Colonic mucosa (tissue), 4 donors: ENCODE data around the gene CBX5. TPM values are rescaled to one million over a fixed set of nuclear protein-coding genes. Genes with fewer than 3 reads are reported as not detected.
"Not testable (repeated sequence)": the region's sequence is repeated elsewhere in the genome, so short reads cannot be mapped to it uniquely, and the experiment has no call there.

ENCODE experiments used
- DNase-seq: peaks from one replicate; pipeline ENCODE4 v3.0.0-alpha.2; 2020
- H3K27ac ChIP-seq: fragments of 200-600 bp; one replicate; pipeline ENCODE4 v1.8.0; 2021
- H3K27me3 ChIP-seq: fragments of 200-600 bp; one replicate; pipeline ENCODE4 v1.8.0; 2021
- H3K36me3 ChIP-seq: fragments of 200-600 bp; one replicate; pipeline ENCODE4 v1.8.0; 2021
- H3K4me1 ChIP-seq: fragments of 200-600 bp; one replicate; pipeline ENCODE4 v1.8.0; 2021; ENCODE audit warnings: mild to moderate bottlenecking
- H3K4me3 ChIP-seq: fragments of 200-600 bp; one replicate; pipeline ENCODE4 v1.8.0; 2021
- H3K9ac ChIP-seq, 2 donors: one replicate each; pipeline ENCODE4 v1.7.0; 2013; ENCODE audit warnings: control low read depth in 2 of 2, low read depth in 2 of 2, low read length in 2 of 2
- H3K9me3 ChIP-seq: fragments of 200-600 bp; one replicate; pipeline ENCODE4 v1.8.0; 2021
- intact Hi-C: fragments of 100-400 bp; cut with DNase I; formaldehyde crosslinking; loops from one replicate; pipeline ENCODE4 v1.14.1; 2022
- total RNA-seq, 2 donors: library from RNA; stranded (reverse); fragmentation: NEBNext Ultra II Directional in 1 of 2; extraction: Animal tissue kit (Norgen Biotek cat#: 25700) in 1 of 2; gene quantifications; one replicate each; pipeline ENCODE4 v1.2.1, GENCODE V29; 2021
- TF ChIP-seq, protein P1 (sequence below): fragments of 200-600 bp; IDR thresholded peaks from one replicate; pipeline ENCODE4 v1.8.0; 2022; ENCODE audit warnings: antibody characterized with exemption, mild to moderate bottlenecking
- donor health status: healthy.
- donor health status: DM: no; HTN: no; CAD: no.
- donor health status: DM: no; HTN: no; CAD: no.

Gene CBX5
- total RNA-seq, 2 donors from 2014 or later: 49.3 to 77.5 TPM

DNA sequence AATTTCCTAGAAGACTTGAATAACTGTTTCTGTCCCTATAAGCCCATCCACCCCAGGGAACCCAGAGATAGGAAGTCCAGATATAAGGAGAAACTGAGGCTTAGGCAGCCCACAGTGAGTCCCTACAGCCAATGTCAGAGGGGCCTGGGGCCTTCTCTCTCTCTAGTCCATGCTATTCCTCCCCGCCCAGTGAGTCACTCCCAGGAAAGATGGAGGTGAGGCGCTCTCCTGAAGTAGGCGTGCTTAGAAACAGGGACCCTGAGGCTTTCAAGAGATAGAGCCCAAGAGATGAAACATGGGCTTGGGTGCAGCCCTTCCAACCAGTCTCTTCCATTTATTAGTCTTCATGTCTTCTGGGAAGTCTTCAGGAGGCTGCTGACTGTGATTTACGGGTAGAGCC lies 88.8 kb downstream of the CBX5 start:
- H3K9ac ChIP-seq: no peak overlapping the region
- TF ChIP-seq, protein P1, sequence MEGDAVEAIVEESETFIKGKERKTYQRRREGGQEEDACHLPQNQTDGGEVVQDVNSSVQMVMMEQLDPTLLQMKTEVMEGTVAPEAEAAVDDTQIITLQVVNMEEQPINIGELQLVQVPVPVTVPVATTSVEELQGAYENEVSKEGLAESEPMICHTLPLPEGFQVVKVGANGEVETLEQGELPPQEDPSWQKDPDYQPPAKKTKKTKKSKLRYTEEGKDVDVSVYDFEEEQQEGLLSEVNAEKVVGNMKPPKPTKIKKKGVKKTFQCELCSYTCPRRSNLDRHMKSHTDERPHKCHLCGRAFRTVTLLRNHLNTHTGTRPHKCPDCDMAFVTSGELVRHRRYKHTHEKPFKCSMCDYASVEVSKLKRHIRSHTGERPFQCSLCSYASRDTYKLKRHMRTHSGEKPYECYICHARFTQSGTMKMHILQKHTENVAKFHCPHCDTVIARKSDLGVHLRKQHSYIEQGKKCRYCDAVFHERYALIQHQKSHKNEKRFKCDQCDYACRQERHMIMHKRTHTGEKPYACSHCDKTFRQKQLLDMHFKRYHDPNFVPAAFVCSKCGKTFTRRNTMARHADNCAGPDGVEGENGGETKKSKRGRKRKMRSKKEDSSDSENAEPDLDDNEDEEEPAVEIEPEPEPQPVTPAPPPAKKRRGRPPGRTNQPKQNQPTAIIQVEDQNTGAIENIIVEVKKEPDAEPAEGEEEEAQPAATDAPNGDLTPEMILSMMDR: no peak

DNA sequence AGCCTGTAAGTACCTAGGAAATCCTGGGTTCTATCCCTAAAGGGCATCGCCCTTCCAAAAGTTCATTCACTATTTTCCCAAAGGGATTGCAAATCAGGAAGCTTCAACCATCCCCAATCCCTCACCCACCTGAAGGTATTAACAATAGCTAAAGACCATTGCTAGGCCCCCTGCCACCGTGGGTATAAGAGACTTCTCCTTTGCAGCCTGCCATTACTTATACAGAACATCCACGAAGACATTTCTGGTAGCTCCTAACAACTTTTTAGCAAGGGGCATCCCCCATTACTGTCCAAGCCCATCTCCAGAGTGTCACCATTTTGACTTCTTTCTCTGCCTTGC lies 90.8 kb downstream of the CBX5 start:
- no peak overlapping the region for H3K4me3 ChIP-seq
- TF ChIP-seq, protein P1: no peak
- intact Hi-C loops: no loop called here
- no peak overlapping the region for H3K27ac ChIP-seq
- H3K4me1 ChIP-seq: peaks cover 4% of the 10 kb centered on the region
- H3K27me3 ChIP-seq: peaks cover 23% of the 10 kb centered on the region
- no peak overlapping the region for H3K9ac ChIP-seq
- DNase-seq: no peak
- no peaks in the 10 kb centered on the region for H3K36me3 ChIP-seq
- no peaks in the 10 kb centered on the region for H3K9me3 ChIP-seq

More for the DNA sequence above, 88.8 kb downstream of the CBX5 start:
- intact Hi-C loops: loop anchor here (5.0 kb wide), 1 partner anchor 159 kb away; the partner anchor contains the start of gene HOXC5
- Histone ChIP-seq H3K4me1 (peaks cover 4% of the 10 kb centered on the region), H3K36me3 (no peaks in the 10 kb centered on the region), H3K4me3 (no peak overlapping the region), H3K27me3 (peaks cover 40% of the 10 kb centered on the region), H3K27ac (no peak overlapping the region), H3K9me3 (no peaks in the 10 kb centered on the region)
- DNase-seq: peak; percentile 19

DNA sequence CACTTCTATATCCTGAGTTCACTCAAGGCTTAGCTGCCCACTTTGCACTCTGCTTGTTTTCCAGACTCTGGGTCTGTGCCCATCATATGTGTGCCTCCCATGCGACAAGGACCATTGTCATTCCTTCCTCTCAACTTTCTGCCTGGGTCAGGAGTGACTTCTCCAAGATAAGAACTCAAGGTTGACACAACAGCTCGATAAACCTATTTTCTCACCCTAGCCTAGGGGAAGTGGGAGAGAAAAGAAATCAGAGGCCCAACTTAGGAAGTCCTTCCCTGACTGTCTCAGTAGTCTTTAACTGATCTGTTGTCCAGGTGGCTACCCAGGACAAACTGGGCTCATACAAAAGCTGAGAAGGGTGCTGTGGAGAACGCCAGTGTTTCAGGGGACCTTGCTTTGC lies 92.8 kb downstream of the CBX5 start:
- intact Hi-C loops: no loop called here
- peaks cover 3% of the 10 kb centered on the region for H3K27me3 ChIP-seq
- H3K4me1 ChIP-seq: peaks cover 4% of the 10 kb centered on the region
- TF ChIP-seq, protein P1: no peak
- no peak overlapping the region for H3K9ac ChIP-seq
- no peak overlapping the region for H3K4me3 ChIP-seq
- H3K27ac ChIP-seq: no peak overlapping the region
- DNase-seq: no peak
- no peaks in the 10 kb centered on the region for H3K9me3 ChIP-seq
- H3K36me3 ChIP-seq: no peaks in the 10 kb centered on the region

- Histone ChIP-seq H3K27ac (no peak overlapping the region), H3K36me3 (no peaks in the 10 kb centered on the region), H3K9me3 (no peaks in the 10 kb centered on the region), H3K4me3 (no peak overlapping the region), H3K4me1 (peaks cover 4% of the 10 kb centered on the region), H3K9ac (no peak overlapping the region), H3K27me3 (no peaks in the 10 kb centered on the region)
- TF ChIP-seq, protein P1: no peak
- intact Hi-C loops: no loop called here
- no peak for DNase-seq
Observed at GRCh38 chr12:54185919-54186318, 94.0 kb downstream of the CBX5 start.

- H3K9me3 ChIP-seq, H3K27me3 ChIP-seq, H3K9ac ChIP-seq, H3K36me3 ChIP-seq, H3K27ac ChIP-seq, H3K4me1 ChIP-seq, intact Hi-C loops, DNase-seq, H3K4me3 ChIP-seq: not testable (repeated sequence)
Observed at GRCh38 chr12:54185297-54185696, 94.6 kb downstream of the CBX5 start.

GRCh38 chr12:54184024-54184805 lies 95.7 kb downstream of the CBX5 start:
- no peaks in the 10 kb centered on the region for H3K9me3 ChIP-seq
- DNase-seq: no peak
- intact Hi-C loops: no loop called here
- no peak overlapping the region for H3K4me3 ChIP-seq
- H3K27ac ChIP-seq: no peak overlapping the region
- TF ChIP-seq, protein P1: no peak
- no peaks in the 10 kb centered on the region for H3K27me3 ChIP-seq
- peaks cover 4% of the 10 kb centered on the region for H3K4me1 ChIP-seq
- H3K9ac ChIP-seq: no peak overlapping the region
- no peaks in the 10 kb centered on the region for H3K36me3 ChIP-seq
